H9 (cell line): ENCODE measurements around the gene ROM1. TPM values are rescaled to one million over a fixed set of nuclear protein-coding genes. Genes with fewer than 3 reads are reported as not detected.
A peak's percentile ranks its signal among the peaks of the same experiment; 100 is the strongest.

Experiments
- DNase-seq: peaks from one replicate; pipeline ENCODE4 v3.0.0-alpha.2; 2017
- H2AFZ ChIP-seq: one replicate; pipeline ENCODE4 v1.6.1; 2013; ENCODE audit warnings: mild to moderate bottlenecking, low read length, control low read depth, moderate library complexity
- H2AK5ac ChIP-seq: 2 replicates; pipeline ENCODE4 v1.6.1; 2013; ENCODE audit warnings: low read length, control low read depth, mixed read lengths; ENCODE audit not compliant: insufficient read length
- H2BK120ac ChIP-seq: one replicate; pipeline ENCODE4 v1.6.1; 2013; ENCODE audit warnings: low read depth, mild to moderate bottlenecking, low read length, control low read depth, inconsistent platforms; ENCODE audit not compliant: poor library complexity, severe bottlenecking
- H2BK12ac ChIP-seq: 2 replicates; pipeline ENCODE4 v1.6.1; 2013; ENCODE audit warnings: low read length, control low read depth, mixed read lengths, low read depth; ENCODE audit not compliant: insufficient read length
- H2BK15ac ChIP-seq: 2 replicates; pipeline ENCODE4 v1.6.1; 2013; ENCODE audit warnings: low read depth, low read length, control low read depth
- H2BK20ac ChIP-seq: one replicate; pipeline ENCODE4 v1.6.1; 2013; ENCODE audit warnings: low read depth, mild to moderate bottlenecking, low read length, control low read depth, inconsistent platforms; ENCODE audit not compliant: poor library complexity, severe bottlenecking
- H2BK5ac ChIP-seq: 2 replicates; pipeline ENCODE4 v1.6.1; 2013; ENCODE audit warnings: low read length, control low read depth, mixed read lengths; ENCODE audit not compliant: insufficient read length
- H3K14ac ChIP-seq: 2 replicates; pipeline ENCODE4 v1.6.1; 2013; ENCODE audit warnings: low read length, control low read depth; ENCODE audit not compliant: insufficient read depth
- H3K18ac ChIP-seq: 2 replicates; pipeline ENCODE4 v1.6.1; 2013; ENCODE audit warnings: low read depth, mild to moderate bottlenecking, mixed read lengths, low read length, control low read depth; ENCODE audit not compliant: insufficient read length
- H3K23ac ChIP-seq: 2 replicates; pipeline ENCODE4 v1.6.1; 2013; ENCODE audit warnings: low read length, control low read depth, mixed read lengths, low read depth; ENCODE audit not compliant: insufficient read length
- H3K23me2 ChIP-seq: 2 replicates; pipeline ENCODE4 v1.6.1; 2013; ENCODE audit warnings: low read depth, mild to moderate bottlenecking, mixed read lengths, low read length, control low read depth; ENCODE audit not compliant: insufficient read length, poor library complexity, severe bottlenecking
- H3K27ac ChIP-seq: 2 replicates; pipeline ENCODE4 v1.5.1; 2013; ENCODE audit warnings: low read length, control low read depth, mixed read lengths, low read depth; ENCODE audit not compliant: insufficient read length
- H3K27me3 ChIP-seq: 2 replicates; pipeline ENCODE4 v1.6.1; 2013; ENCODE audit warnings: low read length, control low read depth, inconsistent platforms; ENCODE audit not compliant: insufficient read depth
- H3K4ac ChIP-seq: 2 replicates; pipeline ENCODE4 v1.6.1; 2013; ENCODE audit warnings: low read depth, mild to moderate bottlenecking, control low read depth, inconsistent platforms, low read length, moderate library complexity
- H3K4me1 ChIP-seq: 2 replicates; pipeline ENCODE4 v1.6.1; 2013; ENCODE audit warnings: low read length, control low read depth, inconsistent platforms; ENCODE audit not compliant: insufficient read depth
- H3K4me2 ChIP-seq: 2 replicates; pipeline ENCODE4 v1.6.1; 2013; ENCODE audit warnings: low read length, control low read depth, mixed read lengths; ENCODE audit not compliant: insufficient read length, insufficient read depth
- H3K56ac ChIP-seq: 2 replicates; pipeline ENCODE4 v1.6.1; 2013; ENCODE audit warnings: low read depth, mild to moderate bottlenecking, mixed read lengths, low read length, control low read depth; ENCODE audit not compliant: insufficient read length
- H3K79me1 ChIP-seq: 2 replicates; pipeline ENCODE4 v1.6.1; 2013; ENCODE audit warnings: low read depth, mild to moderate bottlenecking, moderate library complexity, low read length, control low read depth, inconsistent platforms; ENCODE audit not compliant: insufficient read depth, poor library complexity, severe bottlenecking
- H3K79me2 ChIP-seq: 2 replicates; pipeline ENCODE4 v1.6.1; 2013; ENCODE audit warnings: low read length, control low read depth, inconsistent platforms; ENCODE audit not compliant: insufficient read depth
- H3K9ac ChIP-seq: 2 replicates; pipeline ENCODE4 v1.6.1; 2013; ENCODE audit warnings: low read length, control low read depth, mixed read lengths; ENCODE audit not compliant: insufficient read length; ENCODE audit errors: extremely low read depth
- H3K9me3 ChIP-seq: one replicate; pipeline ENCODE4 v1.6.1; 2013; ENCODE audit warnings: low read depth, low read length, inconsistent platforms; ENCODE audit not compliant: control insufficient read depth
- H3T11ph ChIP-seq: one replicate; pipeline ENCODE4 v1.6.1; 2013; ENCODE audit warnings: mild to moderate bottlenecking, low read length, control low read depth, inconsistent platforms
- H4K20me1 ChIP-seq: one replicate; pipeline ENCODE4 v1.6.1; 2013; ENCODE audit not compliant: control insufficient read depth, insufficient read length, insufficient read depth
- H4K5ac ChIP-seq: 2 replicates; pipeline ENCODE4 v1.6.1; 2013; ENCODE audit warnings: low read depth, mild to moderate bottlenecking, mixed read lengths, low read length, control low read depth; ENCODE audit not compliant: insufficient read length
- H4K8ac ChIP-seq: replicated peaks from 2 replicates; pipeline ENCODE4 v1.6.1; 2013; ENCODE audit warnings: low read length, control low read depth, mixed read lengths, low read depth; ENCODE audit not compliant: insufficient read length
- H4K91ac ChIP-seq: 2 replicates; pipeline ENCODE4 v1.6.1; 2013; ENCODE audit warnings: low read depth, mild to moderate bottlenecking, moderate library complexity, mixed read lengths, low read length, control low read depth; ENCODE audit not compliant: insufficient read length
- H3K27ac Mint-ChIP-seq, 3 experiments: 2 replicates in 2 of 3; 3 replicates in 1 of 3; pipeline ENCODE4 v1.8.0; 2020 to 2021; ENCODE audit warnings: mixed read lengths in 3 of 3, mild to moderate bottlenecking in 1 of 3, moderate library complexity in 1 of 3
- H3K27me3 Mint-ChIP-seq: 2 replicates; pipeline ENCODE4 v1.8.0; 2021; ENCODE audit warnings: low read depth, mild to moderate bottlenecking, moderate library complexity, mixed read lengths
- H3K36me3 Mint-ChIP-seq, 3 experiments: 2 replicates in 2 of 3; 3 replicates in 1 of 3; pipeline ENCODE4 v1.8.0; 2020 to 2021; ENCODE audit warnings: low read depth in 3 of 3, mixed read lengths in 3 of 3; ENCODE audit not compliant: insufficient read depth in 1 of 3
- H3K4me1 Mint-ChIP-seq, 2 experiments: 2 replicates each; pipeline ENCODE4 v1.8.0; 2020; ENCODE audit warnings: mixed read lengths in 2 of 2
- H3K4me3 Mint-ChIP-seq, 2 experiments: 2 replicates in 1 of 2; 3 replicates in 1 of 2; pipeline ENCODE4 v1.8.0; 2020 to 2021; ENCODE audit warnings: mild to moderate bottlenecking in 2 of 2, mixed read lengths in 2 of 2, moderate library complexity in 1 of 2
- H3K9me3 Mint-ChIP-seq, 2 experiments: 2 replicates in 1 of 2; 3 replicates in 1 of 2; pipeline ENCODE4 v1.8.0; 2020; ENCODE audit warnings: mild to moderate bottlenecking in 2 of 2, mixed read lengths in 2 of 2, moderate library complexity in 1 of 2
- CTCF ChIP-seq: fragments of 200-600 bp; sonication (generic); conservative IDR thresholded peaks from 3 replicates; pipeline ENCODE4 v1.8.0; 2021; ENCODE audit warnings: antibody characterized with exemption, mild to moderate bottlenecking
- WGBS: extraction: QIAGEN DNeasy Blood & Tissue Kit; methylation state at CpG from one replicate; pipeline ENCODE4 v1.1.7; 2013; ENCODE audit warnings: missing lambda C conversion rate, low lambda C conversion rate, mixed read lengths; ENCODE audit not compliant: insufficient read length; ENCODE audit errors: extremely low coverage; 5-methylcytosine and 5-hydroxymethylcytosine counted together
- total RNA-seq: library from RNA; stranded (reverse); gene quantifications from 2 replicates; pipeline ENCODE4 v1.2.1, GENCODE V29; 2021

The ROM1 gene
- total RNA-seq, 1 experiment from 2014 or later = 0.79 TPM

GRCh38 chr11:62654297-62654696 lies 41.2 kb downstream of the ROM1 start:
- H3K56ac ChIP-seq = no peak overlapping the region
- H3K14ac ChIP-seq = no peak overlapping the region
- no peak overlapping the region for H3K27ac ChIP-seq
- no peak overlapping the region for H4K5ac ChIP-seq
- H2BK20ac ChIP-seq = no peak overlapping the region
- no peak overlapping the region for H2BK120ac ChIP-seq
- H3K27me3 ChIP-seq = no peaks in the 10 kb centered on the region
- H3K36me3 Mint-ChIP-seq = peaks cover 5 to 14% (median 7%) of the 10 kb centered on the region in 3 experiments; a peak in 6 of 7 replicates
- no peak overlapping the region for H4K8ac ChIP-seq
- H3K18ac ChIP-seq = no peak overlapping the region
- H2BK15ac ChIP-seq = no peak overlapping the region
- H3K79me1 ChIP-seq = no peaks in the 10 kb centered on the region
- TF ChIP-seq CTCF = no peak
- H3T11ph ChIP-seq = no peak overlapping the region
- H3K27ac Mint-ChIP-seq = no peak overlapping the region; a peak in 1 of 7 replicates
- no peaks in the 10 kb centered on the region for H3K27me3 Mint-ChIP-seq
- H3K9ac ChIP-seq = no peak overlapping the region
- no peak overlapping the region for H4K91ac ChIP-seq
- DNase-seq = no peak
- no peak overlapping the region for H3K4ac ChIP-seq
- no peak overlapping the region for H2BK5ac ChIP-seq
- peaks cover 4 to 9% of the 10 kb centered on the region in 2 experiments for H3K4me1 Mint-ChIP-seq
- H2BK12ac ChIP-seq = no peak overlapping the region
- H3K9me3 ChIP-seq = no peaks in the 10 kb centered on the region
- no peak overlapping the region for H3K4me2 ChIP-seq
- no peaks in the 10 kb centered on the region for H3K4me1 ChIP-seq
- no peaks in the 10 kb centered on the region for H3K9me3 Mint-ChIP-seq
- H2AFZ ChIP-seq = no peak overlapping the region
- no peak overlapping the region for H3K23ac ChIP-seq
- no peaks in the 10 kb centered on the region for H4K20me1 ChIP-seq
- WGBS = no CpG with 5 or more reads among the region's 11 CpGs
- H3K79me2 ChIP-seq = peaks cover 4% of the 10 kb centered on the region; the same call in 1 of the 2 replicates
- no peak overlapping the region for H2AK5ac ChIP-seq
- H3K23me2 ChIP-seq = peaks cover 4% of the 10 kb centered on the region
- peak overlapping the region in 1 of 2 experiments; percentile 60; a peak in 1 of 5 replicates for H3K4me3 Mint-ChIP-seq
